GM18508 (cell line): ENCODE results near the gene AMN.
"Not testable (repeated sequence)": the region's sequence is repeated elsewhere in the genome, so short reads cannot be mapped to it uniquely, and the experiment has no call there.

Source experiments
- ATAC-seq: cut with Tn5 transposase; IDR thresholded peaks from one replicate; pipeline ENCODE4 v1.9.1; 2021; ENCODE audit warnings: moderate number of reproducible peaks; ENCODE audit not compliant: insufficient read depth, unreplicated experiment

The AMN gene

DNA sequence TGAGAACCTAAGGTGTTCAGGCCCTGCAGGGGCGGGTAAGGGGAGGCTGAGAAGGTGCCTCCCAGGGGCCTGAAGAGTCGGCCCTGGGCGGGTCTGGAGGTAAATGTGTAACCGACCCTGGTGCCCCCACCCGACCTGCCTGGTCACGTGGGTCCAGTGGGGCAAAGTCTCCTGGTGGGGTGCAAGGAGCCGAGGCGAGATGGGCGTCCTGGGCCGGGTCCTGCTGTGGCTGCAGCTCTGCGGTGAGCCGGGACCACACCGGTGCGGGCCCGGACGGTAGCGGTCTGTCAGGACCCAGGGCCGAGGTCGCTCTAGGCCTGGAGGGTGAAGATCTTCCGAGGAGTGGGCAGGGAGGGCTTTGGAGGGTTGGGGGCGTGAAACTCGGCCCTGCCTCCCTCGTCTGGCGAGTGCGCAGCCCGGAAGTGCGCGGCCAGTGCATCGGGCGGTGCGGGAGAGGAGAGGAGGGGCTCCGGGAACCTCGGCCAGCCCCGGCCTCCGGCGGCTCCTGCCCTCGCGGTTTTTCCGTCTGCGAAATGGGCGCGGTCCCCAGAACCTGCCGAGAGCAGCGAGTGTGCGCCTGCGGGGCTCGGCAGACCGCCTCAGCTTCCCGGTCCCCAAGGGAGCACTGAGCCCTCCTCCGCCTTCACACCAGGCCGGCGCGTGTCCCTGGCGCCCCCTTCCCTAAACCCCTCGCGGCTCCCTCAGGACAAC is at the start of gene AMN:
AMN (plus strand) TSS at position 174 of the 711 bp plus-strand sequence; CDS start at position 200, 26 bp downstream.
- ATAC-seq: no peak

GRCh38 chr14:102873131-102873530 is 49.3 kb upstream of the AMN start:
- ATAC-seq: no peak

GRCh38 chr14:102873546-102874061 is 48.9 kb upstream of the AMN start:
- ATAC-seq: no peak

DNA sequence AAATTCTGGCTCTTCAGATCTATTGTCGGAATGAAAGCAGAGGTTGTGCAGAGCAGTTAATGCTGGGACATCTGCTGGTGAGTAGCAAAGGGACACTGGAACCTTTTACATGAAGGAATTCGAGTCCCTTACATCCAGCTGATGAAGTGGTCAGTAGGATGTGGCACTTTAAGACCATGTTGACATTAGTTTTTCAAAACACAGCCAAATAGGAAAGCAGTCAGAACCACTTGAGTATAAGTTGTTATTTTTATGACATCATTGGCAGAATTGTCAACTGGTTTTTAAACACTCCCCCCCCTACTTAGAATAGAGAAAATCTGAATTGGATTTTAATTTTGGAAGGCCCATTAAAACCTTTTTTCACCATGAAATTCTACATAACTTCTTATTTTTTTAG is 46.8 kb upstream of the AMN start:
- ATAC-seq: no peak

- not testable (repeated sequence) for ATAC-seq
These were observed 45.0 kb upstream of the AMN start for GRCh38 chr14:102877511-102877910.

- no peak for ATAC-seq
These were observed 44.1 kb upstream of the AMN start for GRCh38 chr14:102878174-102878969.

DNA sequence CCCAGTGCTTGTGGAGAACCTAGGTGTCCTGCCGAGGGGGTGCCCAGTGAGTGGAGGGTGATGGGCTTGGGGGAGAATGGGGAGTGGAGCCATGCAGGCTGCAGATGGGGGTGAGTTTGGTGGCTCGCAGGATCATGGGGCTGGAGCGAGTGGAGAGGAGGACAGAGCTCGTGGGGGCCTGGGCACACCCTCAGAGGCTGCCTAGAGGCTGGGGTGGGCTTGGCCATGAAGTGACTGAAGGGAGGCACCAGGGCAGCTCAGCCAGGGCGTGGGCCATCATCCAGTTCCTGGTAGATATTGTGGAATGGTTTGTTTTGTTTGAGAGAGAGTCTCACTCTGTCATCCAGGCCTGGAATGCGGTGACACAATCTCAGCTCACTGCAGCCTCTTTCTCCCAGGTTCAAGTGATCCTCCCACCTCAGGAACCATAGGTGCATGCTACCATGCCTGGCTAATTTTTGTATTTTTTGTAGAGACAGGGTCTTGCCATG is 43.4 kb upstream of the AMN start:
- ATAC-seq: no peak

GRCh38 chr14:102882226-102882906 is 40.1 kb upstream of the AMN start:
- ATAC-seq: no peak

DNA sequence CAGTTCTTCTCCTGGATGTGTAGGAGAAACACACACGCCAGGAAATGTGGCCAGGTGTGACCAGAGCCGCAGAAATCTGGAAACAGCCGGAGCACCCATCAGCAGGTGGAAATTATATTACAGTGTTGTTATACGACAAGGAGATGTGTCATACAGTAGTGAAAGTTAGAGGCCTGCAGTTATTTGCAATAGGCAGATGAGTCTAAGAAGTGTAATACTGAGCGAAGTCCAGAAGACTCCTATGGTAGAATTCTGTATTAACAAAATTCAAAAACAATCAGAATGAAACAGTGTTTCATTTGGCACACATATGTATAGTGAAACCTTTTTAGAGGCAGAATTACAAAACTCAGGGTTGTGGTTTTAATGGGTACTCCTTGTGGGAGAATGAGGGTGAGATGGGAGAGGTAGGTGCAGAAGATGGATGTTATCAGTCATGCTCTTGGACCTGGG is 39.3 kb upstream of the AMN start:
- ATAC-seq: no peak

DNA sequence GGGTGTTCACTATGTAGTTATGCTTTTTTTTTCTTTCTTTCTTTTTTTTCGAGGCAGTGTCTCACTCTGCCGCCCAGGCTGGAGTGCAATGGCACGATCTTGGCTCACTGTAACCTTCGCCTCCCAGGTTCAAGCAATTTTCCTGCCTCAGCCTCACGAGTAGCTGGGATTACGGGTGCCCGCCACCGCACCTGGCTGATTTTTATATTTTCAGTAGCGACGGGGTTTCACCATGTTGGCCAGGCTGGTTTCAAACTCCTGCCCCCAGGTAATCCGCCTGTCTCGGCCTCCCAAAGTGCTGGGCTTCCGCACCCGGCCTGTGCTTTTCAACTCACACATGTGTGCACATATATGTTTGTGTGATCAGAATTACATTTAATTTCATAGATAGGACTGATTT is 38.9 kb upstream of the AMN start:
- ATAC-seq: no peak

DNA sequence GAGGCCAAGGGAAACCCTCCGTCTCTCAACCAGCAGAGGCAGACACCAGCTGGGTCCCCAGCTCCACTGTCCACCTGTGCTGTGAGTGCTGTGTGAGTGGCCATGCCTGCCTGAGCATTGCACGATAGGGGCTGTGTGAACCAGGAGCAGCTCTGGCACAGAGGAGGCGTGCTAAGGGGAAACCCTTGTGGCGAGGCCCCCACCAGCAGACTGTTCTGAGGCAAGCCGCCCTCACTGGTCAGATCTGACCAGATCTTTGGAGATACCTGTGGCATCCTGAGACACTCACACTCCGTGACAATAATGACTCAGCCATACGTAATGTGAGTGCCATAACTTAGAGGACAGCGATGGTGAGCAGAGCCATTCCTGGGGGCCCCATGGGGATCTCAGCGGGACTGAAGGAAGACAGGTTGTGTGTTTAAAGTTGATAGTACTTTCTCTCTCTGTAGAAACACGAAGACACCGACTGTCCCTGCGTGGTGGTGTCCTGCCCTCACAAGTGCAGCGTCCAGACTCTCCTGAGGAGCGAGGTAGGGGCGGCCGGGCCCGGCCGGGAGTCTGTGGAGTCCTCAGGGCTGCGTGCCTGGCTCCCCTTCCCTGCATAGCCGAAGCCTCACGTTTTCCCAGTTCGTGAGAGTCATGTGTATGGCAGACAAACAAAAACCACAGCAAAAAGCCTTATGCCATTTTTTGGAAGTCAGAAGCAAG is 36.6 kb upstream of the AMN start:
- no peak for ATAC-seq

GRCh38 chr14:102888748-102889147 is 33.7 kb upstream of the AMN start:
- no peak for ATAC-seq

GRCh38 chr14:102889615-102890014 is 32.8 kb upstream of the AMN start:
- ATAC-seq: no peak

GRCh38 chr14:102891111-102891510 is 31.4 kb upstream of the AMN start:
- no peak for ATAC-seq

- ATAC-seq: no peak
These were observed 30.9 kb upstream of the AMN start for GRCh38 chr14:102891556-102891955.

- ATAC-seq: no peak
These were observed 29.8 kb upstream of the AMN start for GRCh38 chr14:102892651-102893050.

DNA sequence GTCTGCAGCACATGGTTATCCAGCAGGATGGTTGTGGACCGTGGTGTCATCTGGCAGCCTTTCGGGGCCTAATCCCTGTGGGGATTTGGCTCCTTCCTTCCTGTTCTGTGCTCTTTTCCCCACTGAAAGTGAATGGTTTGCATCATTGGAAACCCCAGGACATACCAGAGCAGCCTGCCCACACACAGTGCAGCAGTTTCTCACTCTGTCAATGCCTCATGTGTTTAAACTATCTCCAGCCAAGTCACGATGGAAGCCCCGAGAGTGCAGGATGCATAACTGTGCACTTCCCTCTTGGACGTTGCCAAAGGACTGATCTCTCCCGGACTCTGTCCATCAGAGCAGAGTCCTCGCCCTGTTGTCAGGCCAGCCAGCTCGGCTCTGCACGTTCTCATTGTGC is 29.0 kb upstream of the AMN start:
- ATAC-seq: no peak

- ATAC-seq: not testable (repeated sequence)
These were observed 25.7 kb upstream of the AMN start for GRCh38 chr14:102896735-102897134.

DNA sequence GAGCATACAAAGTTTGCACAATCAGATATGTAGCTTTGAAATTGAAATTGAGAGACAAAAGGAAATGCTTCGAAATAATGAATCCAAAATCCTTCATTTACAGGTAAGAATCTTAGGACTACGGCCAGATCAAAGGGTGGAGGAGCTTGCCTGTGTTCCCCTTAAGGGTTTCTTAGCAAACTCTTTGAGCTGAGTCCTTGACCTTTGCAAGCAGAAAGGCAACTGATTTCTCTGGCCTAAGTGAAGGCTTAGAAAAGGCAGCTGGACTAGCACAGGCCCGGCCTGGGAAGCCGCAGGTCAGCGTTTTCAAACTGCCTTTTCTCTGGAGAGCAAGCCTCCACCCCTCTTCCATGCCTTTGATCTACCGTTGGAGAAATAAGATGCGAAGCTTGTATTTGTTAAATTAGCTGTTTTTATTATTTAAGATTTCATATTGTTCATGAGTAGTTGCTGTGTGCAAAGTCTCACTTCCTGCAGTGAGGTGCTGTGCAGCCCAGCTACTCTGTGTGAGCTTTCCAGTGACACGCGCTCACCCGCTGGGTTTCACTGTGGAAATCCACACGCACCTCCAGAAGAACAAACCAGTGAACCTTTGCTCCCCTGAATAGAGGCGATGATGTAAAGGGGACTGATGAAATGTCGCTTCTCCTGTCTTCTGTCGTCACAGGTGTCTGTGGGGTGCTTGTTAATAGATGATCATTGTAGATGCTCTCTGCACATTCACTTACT is 25.0 kb upstream of the AMN start:
- no peak for ATAC-seq
